Endometrial microvascular endothelial cells (primary cell): ENCODE data around the gene TASP1. TPM values are rescaled to one million over a fixed set of nuclear protein-coding genes. Genes with fewer than 3 reads are reported as not detected.
"Not testable (repeated sequence)": the region's sequence is repeated elsewhere in the genome, so short reads cannot be mapped to it uniquely, and the experiment has no call there.

Experiments
- in situ Hi-C: cut with HindIII; loops from 2 replicates; pipeline ENCODE4 v1.10.0; 2017; ENCODE audit warnings: low sequenced_read_pairs, low pct_unique_long_range_greater_than_20kb; ENCODE audit errors: inconsistent ontology term
- total RNA-seq: library from RNA; depleted of rRNA; stranded (reverse); fragments of >200 nt; gene quantifications from one replicate; pipeline ENCODE4 v1.2.3, GENCODE V29; 2015; ENCODE audit errors: inconsistent ontology term

The TASP1 gene
- total RNA-seq, 1 donor from 2014 or later = 10.2 TPM

DNA sequence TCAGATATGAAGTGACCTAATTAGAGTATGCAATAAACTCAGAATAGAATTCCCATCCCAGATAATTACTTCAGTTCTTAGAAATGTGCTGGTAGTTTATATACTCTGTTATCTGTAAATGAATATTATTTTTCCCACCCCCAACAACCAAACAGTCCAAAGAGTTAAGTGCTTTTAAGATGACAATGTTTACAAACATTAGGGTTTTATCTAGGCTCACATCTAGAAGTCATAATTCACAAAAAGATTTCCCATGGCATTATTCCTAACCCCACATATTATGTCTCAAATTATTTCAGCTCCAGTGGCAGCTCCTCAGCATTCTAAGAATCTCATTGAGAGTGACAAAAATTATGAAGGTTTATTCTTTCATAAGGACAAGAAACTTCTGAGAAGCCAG lies 120.9 kb downstream of the TASP1 start:
- in situ Hi-C loops = no loop called here

DNA sequence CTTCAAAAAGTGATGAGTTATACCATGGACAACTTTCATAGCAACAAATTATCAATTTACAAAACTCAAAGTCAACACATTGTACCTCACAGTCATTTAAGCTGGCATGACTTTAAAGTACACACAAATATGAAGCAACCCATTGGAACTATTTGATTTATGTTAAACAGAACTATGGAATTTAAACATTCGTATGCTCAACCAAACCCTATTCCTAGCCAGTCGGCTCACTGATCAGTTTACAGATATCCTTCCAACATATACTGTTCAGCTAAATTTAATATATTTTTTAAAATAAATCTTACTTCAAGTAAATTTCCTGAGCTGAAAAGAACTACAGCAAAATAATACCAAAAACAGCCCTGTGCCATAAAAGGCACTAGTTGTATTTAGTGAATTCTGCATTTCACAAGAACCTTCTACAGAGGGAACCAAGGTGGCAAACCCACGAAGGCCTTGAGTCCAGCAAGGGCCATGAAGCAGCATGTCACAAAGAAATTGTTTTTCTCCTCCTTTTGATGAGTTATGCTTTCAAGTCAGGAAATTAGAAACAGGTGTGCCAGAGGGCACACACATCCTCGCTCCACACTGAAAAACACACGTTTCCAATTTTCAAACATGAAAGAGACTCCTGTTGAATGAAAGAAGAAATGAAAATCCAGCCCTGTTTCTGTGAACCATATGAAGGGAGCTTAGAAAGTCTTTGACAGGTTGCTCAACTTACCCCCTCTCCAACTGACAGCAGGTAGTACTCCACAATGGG lies 122.8 kb downstream of the TASP1 start:
- in situ Hi-C loops = no loop called here

DNA sequence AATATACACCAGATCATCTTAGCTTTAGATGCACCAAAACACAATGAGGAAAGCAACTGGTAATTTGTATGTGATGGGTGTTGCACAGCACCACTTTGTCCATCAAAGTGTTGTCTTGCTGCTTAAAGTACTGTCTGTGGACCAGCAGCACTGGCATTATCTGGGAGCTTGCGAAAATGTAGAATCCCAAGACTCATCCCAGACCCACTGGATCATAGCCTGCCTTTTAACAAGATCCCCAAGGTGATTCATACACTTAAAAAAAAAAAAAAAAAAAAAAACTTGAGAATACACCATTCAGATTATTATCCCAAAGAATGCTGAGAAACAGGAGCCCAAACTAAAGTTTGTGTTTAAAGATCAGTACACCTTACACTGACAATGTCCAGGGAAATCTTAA lies 123.4 kb downstream of the TASP1 start:
- in situ Hi-C loops = no loop called here

DNA sequence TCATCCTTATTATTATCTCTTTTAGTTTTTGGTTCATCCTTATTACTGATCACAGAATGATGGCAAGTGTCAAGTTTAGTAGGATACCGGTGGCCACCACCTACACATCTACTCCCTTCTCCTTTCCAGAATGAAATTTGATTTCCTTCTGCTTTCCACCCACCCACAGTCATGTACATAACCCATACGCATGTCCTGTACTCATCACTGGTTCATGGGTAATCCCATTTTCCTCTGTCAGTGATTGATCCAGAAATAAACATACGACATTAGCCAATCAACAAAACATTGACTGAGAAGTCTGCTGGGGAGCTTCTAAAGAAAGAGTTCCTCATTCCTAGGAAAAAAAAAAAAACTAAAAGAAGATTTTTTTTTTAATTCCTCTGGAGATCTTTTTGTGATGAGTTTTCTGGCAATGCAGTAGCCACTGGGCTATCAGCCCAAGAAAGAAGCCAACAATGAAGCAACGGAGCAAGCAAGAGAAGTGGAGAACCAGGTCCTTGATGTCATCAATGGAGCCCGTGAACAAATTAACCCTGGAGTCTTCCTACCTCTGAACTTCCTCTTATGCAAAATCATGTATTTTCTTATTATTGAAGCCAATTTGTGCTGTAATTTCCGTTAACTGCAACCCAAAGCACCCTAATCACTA lies 127.8 kb downstream of the TASP1 start:
- in situ Hi-C loops = no loop called here

DNA sequence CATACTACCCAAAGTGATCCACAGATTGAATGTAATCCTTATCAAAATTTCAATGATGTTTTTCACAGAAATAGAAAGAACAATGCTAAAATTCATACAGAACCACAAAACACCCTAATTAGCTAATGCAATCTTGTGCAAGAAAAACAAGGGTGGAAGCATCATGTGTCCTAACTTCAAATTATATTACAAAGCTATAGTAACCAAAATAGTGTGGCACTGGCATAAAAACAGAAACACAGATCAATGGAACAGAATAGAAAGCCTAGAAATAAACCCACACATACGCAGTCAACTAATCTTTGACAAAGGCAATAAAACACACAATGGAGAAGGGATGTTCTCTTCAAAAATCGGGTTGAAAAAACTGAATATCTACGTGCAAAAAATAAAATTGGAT lies 131.1 kb downstream of the TASP1 start:
- in situ Hi-C loops = no loop called here

DNA sequence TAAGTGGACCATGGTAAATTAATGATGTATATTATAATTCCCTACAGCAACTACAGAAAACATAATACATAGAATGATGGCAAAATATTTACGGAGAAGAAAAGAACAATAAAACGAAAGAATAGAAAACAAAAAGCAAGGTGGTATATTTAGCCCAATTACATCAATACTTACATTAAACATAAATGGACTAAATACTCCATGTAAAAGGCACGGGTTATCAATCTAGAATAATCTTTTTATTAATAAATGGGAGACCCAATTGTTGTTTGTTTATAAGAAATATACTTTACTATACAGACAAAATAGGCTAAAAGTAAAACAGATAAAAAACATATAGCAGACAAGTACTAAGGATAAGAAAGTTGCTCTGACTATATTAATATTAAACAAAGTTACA lies 137.2 kb downstream of the TASP1 start:
- in situ Hi-C loops = no loop called here

DNA sequence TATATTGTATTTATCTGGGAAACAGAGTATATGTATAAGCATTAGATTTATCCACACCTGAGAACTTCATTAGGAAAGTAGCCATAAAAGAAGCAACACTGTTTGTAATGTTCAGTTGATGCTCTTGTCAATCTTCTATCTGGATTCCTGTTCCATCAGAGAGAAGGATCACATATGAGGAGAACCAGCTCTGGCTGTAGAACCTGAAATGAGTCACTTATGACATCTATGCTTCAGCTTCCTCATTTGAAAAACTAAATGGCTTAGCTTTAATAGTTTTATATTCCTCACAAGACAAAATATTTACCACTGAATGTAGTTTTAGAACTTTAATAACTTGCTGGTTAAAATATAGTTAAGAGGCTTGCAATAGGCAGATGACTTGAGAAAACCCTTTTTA lies 144.7 kb downstream of the TASP1 start:
- in situ Hi-C loops = no loop called here

DNA sequence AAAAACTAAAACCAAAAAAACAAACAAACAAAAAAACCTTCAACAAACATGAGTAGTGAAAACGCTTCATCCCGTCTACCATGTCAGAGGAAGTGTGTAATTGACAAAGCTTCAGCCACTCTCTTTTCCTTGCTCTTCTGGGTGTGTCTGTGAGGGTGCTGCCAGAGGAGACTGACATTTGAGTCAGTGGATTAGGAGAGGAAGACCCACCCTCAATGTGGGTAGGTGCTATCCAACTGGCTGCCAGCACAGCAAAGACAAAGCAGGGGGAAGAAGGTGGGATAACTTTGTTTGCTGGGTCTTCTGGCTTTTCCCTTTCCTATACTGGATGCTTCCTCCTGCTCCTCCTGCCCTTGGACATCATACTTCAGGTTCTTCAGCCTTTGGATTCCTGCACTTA lies 145.6 kb downstream of the TASP1 start:
- in situ Hi-C loops = no loop called here

DNA sequence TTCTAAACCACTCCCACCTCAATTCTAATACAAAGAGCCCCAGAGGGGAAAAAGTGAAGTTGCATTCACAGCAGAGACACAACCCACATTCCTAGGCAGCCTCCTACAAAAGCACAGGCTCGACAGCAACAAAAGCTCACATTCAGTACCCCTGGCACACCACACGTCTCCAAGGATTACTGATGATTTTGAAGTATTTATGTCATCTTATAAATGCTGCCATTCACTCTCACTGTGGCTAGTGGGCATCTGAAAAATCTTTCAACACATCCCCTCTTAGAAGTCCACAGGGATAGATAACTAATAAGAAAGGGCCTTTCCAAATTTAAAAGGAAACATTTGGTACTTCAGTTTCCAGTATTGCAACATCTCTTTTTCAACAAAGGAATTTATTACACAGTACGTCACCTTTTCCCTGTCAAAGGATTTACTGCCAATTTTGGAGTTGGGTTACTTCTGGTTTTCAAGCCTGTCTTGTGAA lies 146.7 kb downstream of the TASP1 start:
- in situ Hi-C loops = no loop called here

DNA sequence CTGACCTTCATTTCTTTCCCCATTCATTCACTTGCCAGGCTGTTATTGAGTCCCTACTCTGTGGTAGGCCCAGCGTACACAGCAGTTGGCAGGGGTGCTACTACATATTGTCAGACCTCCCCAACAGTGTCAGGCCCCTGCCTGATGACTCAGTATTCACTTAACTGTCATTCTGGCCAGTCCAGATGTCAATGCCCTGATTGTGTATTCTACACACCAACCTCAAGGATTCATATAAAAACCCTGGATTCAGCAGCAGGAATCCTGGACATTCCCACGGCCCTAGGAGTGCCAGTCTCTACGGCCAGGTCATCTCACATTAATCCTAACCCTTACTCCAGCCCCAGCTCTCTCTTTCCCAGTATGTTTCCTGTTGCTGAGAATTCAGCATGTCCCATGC lies 151.5 kb downstream of the TASP1 start:
- in situ Hi-C loops = no loop called here

DNA sequence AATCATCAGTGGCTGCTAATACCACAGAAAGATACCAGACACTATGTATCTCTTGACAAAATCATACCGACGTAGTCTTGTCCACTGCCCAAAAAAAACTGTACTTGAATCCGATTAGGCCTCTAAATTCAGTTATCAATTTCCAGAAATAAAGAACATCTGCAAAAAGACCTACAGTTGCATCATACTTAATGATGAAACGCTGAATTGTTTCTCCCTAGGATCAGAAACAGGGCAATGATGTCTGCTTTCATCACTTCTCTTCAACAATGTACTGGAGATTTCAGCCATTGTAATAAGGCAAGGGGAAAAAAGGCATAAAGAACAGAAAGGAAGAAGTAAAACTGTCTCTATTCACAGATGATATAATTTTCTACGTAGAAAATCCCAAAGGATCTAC lies 152.0 kb downstream of the TASP1 start:
- in situ Hi-C loops = no loop called here

DNA sequence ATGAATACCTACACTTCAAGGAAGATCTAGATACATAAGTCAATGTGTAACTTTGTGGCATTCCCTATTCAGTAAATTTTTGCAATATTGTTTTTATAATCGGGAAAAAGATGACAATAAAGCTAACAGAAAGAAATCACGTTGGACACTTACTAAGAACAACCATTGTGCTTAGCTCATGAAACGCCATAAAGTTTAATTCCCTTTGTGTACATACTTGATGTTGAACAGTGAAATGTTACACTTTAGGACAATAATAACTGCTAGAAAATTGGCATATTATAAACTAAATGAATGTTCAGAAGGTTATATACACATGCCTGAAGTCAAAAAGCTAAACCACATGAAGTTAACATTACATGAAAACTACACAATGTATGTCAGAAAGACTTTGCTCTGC lies 153.2 kb downstream of the TASP1 start:
- in situ Hi-C loops = no loop called here

DNA sequence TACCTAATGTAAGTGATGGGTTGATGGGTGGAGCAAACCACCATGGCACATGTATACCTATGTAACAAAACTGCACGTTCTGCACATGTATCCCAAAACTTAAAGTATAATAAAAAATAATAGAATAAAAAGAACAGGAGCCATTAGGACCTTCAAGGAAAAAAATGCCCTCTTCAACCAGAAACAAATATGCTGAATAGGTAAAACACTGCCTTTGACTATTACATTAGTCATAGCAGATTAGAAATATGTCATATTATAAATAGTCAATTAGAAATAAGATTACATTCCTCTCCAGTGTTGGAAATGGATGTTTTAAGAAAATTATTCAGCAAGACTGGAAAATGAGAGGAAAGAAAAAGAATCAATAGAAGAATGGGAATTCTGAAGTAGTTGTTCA lies 153.7 kb downstream of the TASP1 start:
- in situ Hi-C loops = not testable (repeated sequence)

DNA sequence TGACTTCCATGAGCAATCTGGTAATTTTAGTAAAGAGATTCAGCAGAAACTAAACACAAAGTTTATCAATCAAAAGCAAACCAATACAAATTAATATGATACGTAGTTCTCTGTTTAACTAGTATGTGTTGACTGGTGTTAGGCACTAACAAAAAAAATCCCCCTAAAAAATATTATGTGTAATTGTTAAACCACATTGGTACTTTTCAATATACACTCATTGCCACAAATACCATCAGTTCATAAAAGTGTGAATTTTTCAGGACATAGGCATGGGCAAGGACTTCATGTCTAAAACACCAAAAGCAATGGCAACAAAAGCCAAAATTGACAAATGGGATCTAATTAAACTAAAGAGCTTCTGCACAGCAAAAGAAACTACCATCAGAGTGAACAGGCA lies 155.3 kb downstream of the TASP1 start:
- in situ Hi-C loops = not testable (repeated sequence)

DNA sequence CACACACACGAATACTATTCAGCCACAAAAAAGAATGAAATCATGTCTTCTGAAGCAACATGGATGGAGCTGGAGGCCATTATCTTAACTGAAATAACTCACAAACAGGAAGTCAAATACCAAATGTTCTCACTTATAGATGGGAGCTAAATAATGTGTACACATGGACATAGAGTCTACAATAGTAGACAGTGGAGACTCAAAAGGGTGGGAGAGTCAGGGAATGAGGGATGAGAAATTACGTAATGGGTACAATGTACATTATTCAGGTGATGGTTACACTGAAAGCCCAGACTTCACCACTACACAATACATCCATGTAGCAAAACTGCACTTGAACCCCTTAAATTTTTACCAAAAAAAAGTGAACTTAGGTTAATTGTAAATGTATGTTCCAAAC lies 160.4 kb downstream of the TASP1 start:
- in situ Hi-C loops = no loop called here

DNA sequence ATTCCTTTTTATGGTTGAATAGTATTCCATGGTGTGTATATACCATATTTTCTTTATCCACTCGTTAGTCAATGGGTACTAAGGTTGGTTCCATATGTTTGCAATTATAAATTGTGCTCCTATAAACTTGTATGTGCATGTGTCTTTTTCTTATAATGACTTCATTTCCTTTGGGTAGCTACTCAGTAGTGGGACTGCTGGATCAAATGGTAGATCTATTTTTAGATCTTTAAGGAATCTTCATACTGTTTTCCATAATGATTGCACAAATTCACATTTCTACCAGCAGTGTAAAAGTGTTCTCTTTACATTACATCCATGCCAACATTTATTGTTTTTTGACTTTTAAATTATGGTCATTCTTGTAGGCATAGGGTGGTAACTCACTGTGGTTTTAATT lies 164.3 kb downstream of the TASP1 start:
- in situ Hi-C loops = no loop called here

DNA sequence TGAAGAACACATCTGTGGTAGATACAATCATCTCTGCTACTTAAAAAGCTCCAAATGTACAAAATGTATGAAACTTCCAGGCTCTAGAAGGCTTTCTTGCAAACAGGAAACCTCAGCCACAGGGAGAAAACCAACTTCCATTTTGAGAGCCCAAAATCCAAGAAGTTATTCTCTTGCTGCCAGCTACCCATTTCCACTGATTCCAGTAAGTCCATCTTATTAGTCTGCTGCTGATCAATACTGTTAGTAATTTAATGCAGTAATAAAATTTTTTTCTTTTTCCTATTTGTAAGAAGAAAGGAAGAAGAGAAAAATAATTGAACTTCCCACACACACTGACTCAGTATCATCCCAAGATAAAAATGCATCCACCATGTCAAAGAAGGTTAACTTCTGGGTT lies 169.5 kb downstream of the TASP1 start:
- in situ Hi-C loops = no loop called here

DNA sequence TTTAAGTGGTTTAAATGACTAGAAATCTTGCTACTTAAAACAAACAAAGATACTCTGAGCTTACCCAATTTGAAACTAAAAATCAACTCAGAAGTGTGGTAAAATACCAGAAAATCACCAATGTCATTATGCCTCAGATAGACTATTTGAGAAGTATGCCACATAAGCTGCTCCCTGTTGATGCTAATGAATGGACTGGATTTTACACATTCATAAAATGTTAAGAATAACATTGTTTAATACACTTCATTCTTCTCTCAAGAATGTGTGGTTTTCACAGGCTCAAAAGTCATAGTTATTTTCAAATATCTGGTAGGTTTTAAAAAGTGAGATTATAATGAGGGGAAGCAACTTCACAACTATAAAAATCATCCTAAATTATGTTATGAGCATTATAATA lies 170.6 kb downstream of the TASP1 start:
- in situ Hi-C loops = no loop called here

DNA sequence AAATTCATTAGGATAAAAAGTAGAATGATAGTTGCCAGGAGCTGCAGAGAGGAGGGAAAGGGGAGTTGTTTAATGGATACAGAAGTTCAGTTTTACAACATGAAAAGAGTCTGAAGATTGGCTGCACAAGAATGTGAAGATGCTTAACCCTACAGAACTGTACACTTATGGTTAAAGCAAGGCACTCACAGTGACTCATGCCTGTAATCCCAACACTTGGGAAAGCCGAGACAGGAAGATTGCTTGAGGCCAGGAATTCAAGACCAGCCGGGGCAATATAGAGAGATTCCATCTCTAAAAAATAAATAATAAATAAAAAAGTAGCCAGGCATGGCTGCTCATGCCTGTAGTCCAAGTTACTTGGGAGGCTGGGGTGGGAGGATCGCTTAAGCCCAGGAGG lies 174.0 kb downstream of the TASP1 start:
- in situ Hi-C loops = no loop called here

DNA sequence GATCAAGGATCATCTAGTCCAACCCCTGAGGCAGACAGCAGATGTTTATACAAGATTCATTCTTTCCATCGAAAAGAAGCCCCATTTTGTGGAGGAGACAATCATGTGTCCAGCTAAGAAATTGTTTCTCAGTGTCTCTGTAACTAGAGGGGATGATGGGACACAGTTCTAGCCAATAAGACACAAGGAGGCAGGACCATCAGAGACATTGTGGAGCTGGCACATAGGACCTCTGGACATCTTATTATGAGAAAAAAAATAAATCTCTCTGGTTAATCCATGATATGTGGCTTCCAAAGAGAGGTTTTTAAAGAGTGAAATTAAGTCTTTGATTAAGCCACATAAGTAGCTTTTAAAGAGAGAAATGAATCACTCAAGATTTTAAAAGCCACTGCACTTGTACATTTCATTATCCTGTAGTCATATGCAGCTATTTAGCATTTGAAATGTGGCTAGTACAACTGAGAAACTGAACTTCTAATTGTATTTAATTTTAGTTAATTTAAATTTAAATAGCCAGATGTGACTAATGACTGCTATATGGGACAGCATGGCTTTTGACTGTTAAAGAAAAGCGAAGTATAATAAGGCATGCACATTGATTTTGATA lies 176.8 kb downstream of the TASP1 start:
- in situ Hi-C loops = no loop called here
